ENCODE measurements around the gene LRRFIP2.
A peak's percentile ranks its signal among the peaks of the same experiment; 100 is the strongest.
"Not testable (repeated sequence)": the region's sequence is repeated elsewhere in the genome, so short reads cannot be mapped to it uniquely, and the experiment has no call there.

LRRFIP2 gene

GRCh38 chr3:37174532-37175126 is at the start of gene LRRFIP2:
Gene LRRFIP2 (minus strand): TSS chr3:37174582. CDS start chr3:37148983, 25,599 bp downstream.
- Histone ChIP-seq H3K36me3 (ENCODE audit: insufficient read depth, low read length) (peaks cover 14% of the 10 kb centered on the region), H3K4me1 (ENCODE audit: insufficient read depth, low read length) (peaks cover 28% of the 10 kb centered on the region), H3K27me3 (ENCODE audit: insufficient read depth, low read length) (no peaks in the 10 kb centered on the region), H2AFZ (ENCODE audit: low read depth, low read length) (peak within 1 kb of the TSS; percentile 89), H3K4me3 (ENCODE audit: low read length) (peak within 1 kb of the TSS; percentile 99), H3K9me3 (ENCODE audit: low read length) (no peaks in the 10 kb centered on the region)

GRCh38 chr3:37223576-37223975 is 49.2 kb upstream of the LRRFIP2 start:
- Histone ChIP-seq H3K4me3 (ENCODE audit: low read length) (no peak overlapping the region), H2AFZ (ENCODE audit: low read depth, low read length) (no peak overlapping the region), H3K4me1 (ENCODE audit: insufficient read depth, low read length) (peaks cover 13% of the 10 kb centered on the region), H3K9me3 (ENCODE audit: low read length) (no peaks in the 10 kb centered on the region), H3K27me3 (ENCODE audit: insufficient read depth, low read length) (no peaks in the 10 kb centered on the region), H3K36me3 (ENCODE audit: insufficient read depth, low read length) (no peaks in the 10 kb centered on the region)

- Histone ChIP-seq H3K9me3 (ENCODE audit: low read length) (no peaks in the 10 kb centered on the region), H3K27me3 (ENCODE audit: insufficient read depth, low read length) (no peaks in the 10 kb centered on the region), H2AFZ (ENCODE audit: low read depth, low read length) (no peak overlapping the region), H3K4me3 (ENCODE audit: low read length) (no peak overlapping the region), H3K36me3 (ENCODE audit: insufficient read depth, low read length) (no peaks in the 10 kb centered on the region), H3K4me1 (ENCODE audit: insufficient read depth, low read length) (peaks cover 8% of the 10 kb centered on the region)
These were observed 48.8 kb upstream of the LRRFIP2 start for GRCh38 chr3:37223141-37223558.

- not testable (repeated sequence) for H2AFZ ChIP-seq (ENCODE audit: low read depth, low read length); H3K4me3 ChIP-seq (ENCODE audit: low read length); H3K4me1 ChIP-seq (ENCODE audit: insufficient read depth, low read length); H3K27me3 ChIP-seq (ENCODE audit: insufficient read depth, low read length); H3K9me3 ChIP-seq (ENCODE audit: low read length); H3K36me3 ChIP-seq (ENCODE audit: insufficient read depth, low read length)
These were observed 48.2 kb upstream of the LRRFIP2 start for GRCh38 chr3:37222542-37222941.

GRCh38 chr3:37221407-37221806 is 47.0 kb upstream of the LRRFIP2 start:
- Histone ChIP-seq H3K4me3 (ENCODE audit: low read length) (no peak overlapping the region), H3K36me3 (ENCODE audit: insufficient read depth, low read length) (no peaks in the 10 kb centered on the region), H2AFZ (ENCODE audit: low read depth, low read length) (no peak overlapping the region), H3K27me3 (ENCODE audit: insufficient read depth, low read length) (no peaks in the 10 kb centered on the region), H3K4me1 (ENCODE audit: insufficient read depth, low read length) (no peaks in the 10 kb centered on the region), H3K9me3 (ENCODE audit: low read length) (peaks cover 8% of the 10 kb centered on the region)

- no peaks in the 10 kb centered on the region for H3K27me3 ChIP-seq (ENCODE audit: insufficient read depth, low read length)
- no peaks in the 10 kb centered on the region for H3K4me1 ChIP-seq (ENCODE audit: insufficient read depth, low read length)
- no peaks in the 10 kb centered on the region for H3K36me3 ChIP-seq (ENCODE audit: insufficient read depth, low read length)
- H3K9me3 ChIP-seq (ENCODE audit: low read length) = peaks cover 8% of the 10 kb centered on the region
- no peak overlapping the region for H2AFZ ChIP-seq (ENCODE audit: low read depth, low read length)
- H3K4me3 ChIP-seq (ENCODE audit: low read length) = no peak overlapping the region
These were observed 44.9 kb upstream of the LRRFIP2 start for GRCh38 chr3:37219266-37219665.

- peaks cover 8% of the 10 kb centered on the region for H3K9me3 ChIP-seq (ENCODE audit: low read length)
- no peaks in the 10 kb centered on the region for H3K4me1 ChIP-seq (ENCODE audit: insufficient read depth, low read length)
- no peaks in the 10 kb centered on the region for H3K27me3 ChIP-seq (ENCODE audit: insufficient read depth, low read length)
- no peak overlapping the region for H2AFZ ChIP-seq (ENCODE audit: low read depth, low read length)
- H3K4me3 ChIP-seq (ENCODE audit: low read length) = no peak overlapping the region
- H3K36me3 ChIP-seq (ENCODE audit: insufficient read depth, low read length) = no peaks in the 10 kb centered on the region
These were observed 43.8 kb upstream of the LRRFIP2 start for GRCh38 chr3:37218206-37218605.

GRCh38 chr3:37217098-37217849 is 42.9 kb upstream of the LRRFIP2 start:
- Histone ChIP-seq H3K36me3 (ENCODE audit: insufficient read depth, low read length) (no peaks in the 10 kb centered on the region), H3K4me1 (ENCODE audit: insufficient read depth, low read length) (no peaks in the 10 kb centered on the region), H2AFZ (ENCODE audit: low read depth, low read length) (no peak overlapping the region), H3K27me3 (ENCODE audit: insufficient read depth, low read length) (no peaks in the 10 kb centered on the region), H3K9me3 (ENCODE audit: low read length) (peaks cover 8% of the 10 kb centered on the region), H3K4me3 (ENCODE audit: low read length) (no peak overlapping the region)

GRCh38 chr3:37216597-37217097 is 42.3 kb upstream of the LRRFIP2 start:
- Histone ChIP-seq H3K4me1 (ENCODE audit: insufficient read depth, low read length) (no peaks in the 10 kb centered on the region), H2AFZ (ENCODE audit: low read depth, low read length) (no peak overlapping the region), H3K36me3 (ENCODE audit: insufficient read depth, low read length) (no peaks in the 10 kb centered on the region), H3K9me3 (ENCODE audit: low read length) (peaks cover 8% of the 10 kb centered on the region), H3K27me3 (ENCODE audit: insufficient read depth, low read length) (no peaks in the 10 kb centered on the region), H3K4me3 (ENCODE audit: low read length) (no peak overlapping the region)

GRCh38 chr3:37214076-37214475 is 39.7 kb upstream of the LRRFIP2 start:
- Histone ChIP-seq H3K9me3 (ENCODE audit: low read length) (peaks cover 8% of the 10 kb centered on the region), H2AFZ (ENCODE audit: low read depth, low read length) (no peak overlapping the region), H3K36me3 (ENCODE audit: insufficient read depth, low read length) (no peaks in the 10 kb centered on the region), H3K4me1 (ENCODE audit: insufficient read depth, low read length) (no peaks in the 10 kb centered on the region), H3K4me3 (ENCODE audit: low read length) (no peak overlapping the region), H3K27me3 (ENCODE audit: insufficient read depth, low read length) (no peaks in the 10 kb centered on the region)

- no peak overlapping the region for H2AFZ ChIP-seq (ENCODE audit: low read depth, low read length)
- no peaks in the 10 kb centered on the region for H3K27me3 ChIP-seq (ENCODE audit: insufficient read depth, low read length)
- no peaks in the 10 kb centered on the region for H3K9me3 ChIP-seq (ENCODE audit: low read length)
- H3K4me1 ChIP-seq (ENCODE audit: insufficient read depth, low read length) = no peaks in the 10 kb centered on the region
- no peaks in the 10 kb centered on the region for H3K36me3 ChIP-seq (ENCODE audit: insufficient read depth, low read length)
- no peak overlapping the region for H3K4me3 ChIP-seq (ENCODE audit: low read length)
These were observed 35.8 kb upstream of the LRRFIP2 start for GRCh38 chr3:37210230-37210629.

GRCh38 chr3:37208576-37208975 is 34.2 kb upstream of the LRRFIP2 start:
- not testable (repeated sequence) for H2AFZ ChIP-seq (ENCODE audit: low read depth, low read length); H3K36me3 ChIP-seq (ENCODE audit: insufficient read depth, low read length); H3K9me3 ChIP-seq (ENCODE audit: low read length); H3K4me3 ChIP-seq (ENCODE audit: low read length); H3K27me3 ChIP-seq (ENCODE audit: insufficient read depth, low read length); H3K4me1 ChIP-seq (ENCODE audit: insufficient read depth, low read length)

GRCh38 chr3:37208008-37208407 is 33.6 kb upstream of the LRRFIP2 start:
- H3K9me3 ChIP-seq (ENCODE audit: low read length); H2AFZ ChIP-seq (ENCODE audit: low read depth, low read length); H3K27me3 ChIP-seq (ENCODE audit: insufficient read depth, low read length); H3K4me1 ChIP-seq (ENCODE audit: insufficient read depth, low read length); H3K4me3 ChIP-seq (ENCODE audit: low read length); H3K36me3 ChIP-seq (ENCODE audit: insufficient read depth, low read length): not testable (repeated sequence)

All from neuron (in vitro differentiated cells).